GM11168 (cell line): ENCODE data around the gene ZNF552.

ENCODE experiments used
- in situ Hi-C: fragments of 300-500 bp; cut with MboI; formaldehyde crosslinking; loops from one replicate; pipeline ENCODE4 v1.12.0; 2022; ENCODE audit warnings: low sequenced_read_pairs; ENCODE audit not compliant: unreplicated experiment

The ZNF552 gene

GRCh38 chr19:57779220-57779845, 35.4 kb downstream of the ZNF552 start:
- in situ Hi-C loops: no loop called here

- in situ Hi-C loops: no loop called here
These were observed 36.4 kb downstream of the ZNF552 start for GRCh38 chr19:57778336-57778735.

- in situ Hi-C loops: no loop called here
These were observed 37.9 kb downstream of the ZNF552 start for GRCh38 chr19:57776764-57777296.

GRCh38 chr19:57773488-57773887, 41.2 kb downstream of the ZNF552 start:
- in situ Hi-C loops: no loop called here

GRCh38 chr19:57771417-57771816, 43.3 kb downstream of the ZNF552 start:
- in situ Hi-C loops: no loop called here

- in situ Hi-C loops: no loop called here
These were observed 45.2 kb downstream of the ZNF552 start, which contains the start of gene ZNF586 for GRCh38 chr19:57769345-57770131. ZNF586 (plus strand) TSS chr19:57769676; CDS start chr19:57769843, 167 bp downstream.

- in situ Hi-C loops: no loop called here
These were observed 55.6 kb downstream of the ZNF552 start for GRCh38 chr19:57759096-57759495.

GRCh38 chr19:57757941-57758340, 56.8 kb downstream of the ZNF552 start:
- in situ Hi-C loops: no loop called here
